Adrenal gland (tissue), 12 donors: ENCODE data around the gene MISP3. TPM values are rescaled to one million over a fixed set of nuclear protein-coding genes. Genes with fewer than 3 reads are reported as not detected.

Source experiments
- DNase-seq, 7 donors: peaks; one replicate each; pipeline ENCODE4 v3.0.0-alpha.2; 2019 to 2020
- H3K27ac ChIP-seq, 5 donors: fragments of 200-600 bp; sonication (generic) in 4 of 5; 1 replicate in 3 of 5; 2 replicates in 2 of 5; pipeline versions ENCODE4 v1.5.1 to v1.8.0; 2016 to 2020; ENCODE audit warnings: mild to moderate bottlenecking in 1 of 5
- H3K27me3 ChIP-seq: fragments of 200-600 bp; 2 replicates; pipeline ENCODE4 v1.8.0; 2021
- H3K36me3 ChIP-seq, 2 donors: fragments of 200-600 bp; replicated peaks in 1 of 2; 1 replicate in 1 of 2; 2 replicates in 1 of 2; pipeline versions ENCODE4 v1.5.1 to v1.8.0; 2018 to 2022
- H3K4me1 ChIP-seq, 2 donors: fragments of 200-600 bp; replicated peaks in 1 of 2; 1 replicate in 1 of 2; 2 replicates in 1 of 2; pipeline versions ENCODE4 v1.5.1 to v1.8.0; 2018 to 2021
- H3K4me3 ChIP-seq, 4 donors: fragments of 200-600 bp; sonication (generic) in 3 of 4; one replicate each; pipeline ENCODE4 v1.5.1; 2016 to 2018
- H3K9me3 ChIP-seq, 3 donors: fragments of 200-600 bp; sonication (generic) in 1 of 3; replicated peaks in 1 of 3; 1 replicate in 2 of 3; 2 replicates in 1 of 3; pipeline versions ENCODE4 v1.5.1 to v1.8.0; 2016 to 2021
- POLR2A ChIP-seq, 2 donors: fragments of 450-650 bp; IDR thresholded peaks; one replicate each; pipeline ENCODE4 v1.6.1; 2017; ENCODE audit warnings: antibody characterized with exemption in 2 of 2, mild to moderate bottlenecking in 2 of 2, moderate library complexity in 1 of 2
- WGBS, 4 donors: extraction: QIAGEN DNeasy Blood & Tissue Kit in 2 of 4; methylation state at CpG; one replicate each; pipeline versions ENCODE4 v1.1.5 to v1.1.7; 2013 to 2017; 5-methylcytosine and 5-hydroxymethylcytosine counted together
- intact Hi-C, 2 donors: fragments of 100-400 bp; cut with DNase I; formaldehyde crosslinking; loops; one replicate each; pipeline versions ENCODE4 v1.14.1 to v1.15.0; 2022 to 2023
- polyA plus RNA-seq, 3 donors: library from polyadenylated mRNA; stranded (reverse); fragments of 200-250 nt in 2 of 3; fragments of 350-450 nt in 1 of 3; fragmentation: Illumina TruSeq in 1 of 3; extraction: RNeasy Lipid Tissue Mini Kit (QIAGEN cat#74804) in 1 of 3; gene quantifications; one replicate each; pipeline ENCODE4 v1.2.3, GENCODE V29; 2013 to 2014
- total RNA-seq, 9 donors: library from RNA; depleted of rRNA in 4 of 9; stranded (reverse); fragments of >200 nt in 4 of 9; fragments of 120-200 nt in 1 of 9; fragmentation: NEBNext Ultra II Directional in 1 of 9; extraction: Animal tissue kit (Norgen Biotek cat#: 25700) in 1 of 9; gene quantifications; one replicate each; pipeline versions ENCODE4 v1.1.0 to v1.2.4, GENCODE V29; 2013 to 2023
- TF ChIP-seq, protein P1 (sequence below), 6 experiments: fragments of 450-650 bp in 4 of 6; fragments of 200-600 bp in 2 of 6; sonication (generic) in 1 of 6; IDR thresholded peaks; 1 replicate in 5 of 6; 2 replicates in 1 of 6; pipeline versions ENCODE4 v1.5.1 to v1.8.0; 2016 to 2021; ENCODE audit warnings: antibody characterized with exemption in 6 of 6, mild to moderate bottlenecking in 2 of 6, moderate library complexity in 1 of 6
- donor health status: healthy with polysubstance abuse.
- donor health status: Bipolar disorder and iron deficiency.
- donor health status: DM: yes; HTN: yes; CAD: no.
- donor health status: DM: no; HTN: no; CAD: no.
- donor health status: DM: no; HTN: no; CAD: no.
- donor health status: DM: yes; HTN: yes; CAD: no.

The MISP3 gene
- total and polyA plus RNA-seq, 12 donors: 0.78 to 87.9 (median 3.2) TPM

DNA sequence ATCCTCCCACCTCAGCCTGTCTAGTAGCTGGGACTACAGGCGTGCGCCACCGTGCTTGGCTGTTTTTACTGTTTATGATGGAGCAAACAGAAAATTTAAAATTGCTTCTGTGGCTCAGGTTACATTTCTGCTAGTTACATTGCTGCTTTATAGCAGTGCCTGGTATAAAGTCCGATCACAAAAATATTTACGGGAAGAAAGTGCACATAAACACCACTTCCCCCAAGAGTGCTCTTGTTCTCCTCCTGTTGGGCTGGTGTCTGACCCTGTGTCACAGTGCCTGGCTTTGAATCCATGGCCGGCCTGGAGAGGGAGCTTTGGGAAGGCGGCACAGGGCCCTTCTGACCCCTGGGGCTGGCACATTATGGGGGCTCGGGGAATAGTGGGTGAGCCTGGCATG lies 33.1 kb downstream of the MISP3 start:
- intact Hi-C loops: no loop called here
- WGBS, 4 donors: 81 to 86% (median 82%) methylated on average over 8 of the region's 8 CpGs
- Histone ChIP-seq H3K27me3 (no peaks in the 10 kb centered on the region), H3K4me3 (no peak overlapping the region), H3K36me3 (peaks cover 0 to 60% of the 10 kb centered on the region in 2 donors), H3K4me1 (peaks cover 18 to 40% of the 10 kb centered on the region in 2 donors), H3K9me3 (no peaks in the 10 kb centered on the region), H3K27ac (no peak overlapping the region)
- TF ChIP-seq, protein P1, sequence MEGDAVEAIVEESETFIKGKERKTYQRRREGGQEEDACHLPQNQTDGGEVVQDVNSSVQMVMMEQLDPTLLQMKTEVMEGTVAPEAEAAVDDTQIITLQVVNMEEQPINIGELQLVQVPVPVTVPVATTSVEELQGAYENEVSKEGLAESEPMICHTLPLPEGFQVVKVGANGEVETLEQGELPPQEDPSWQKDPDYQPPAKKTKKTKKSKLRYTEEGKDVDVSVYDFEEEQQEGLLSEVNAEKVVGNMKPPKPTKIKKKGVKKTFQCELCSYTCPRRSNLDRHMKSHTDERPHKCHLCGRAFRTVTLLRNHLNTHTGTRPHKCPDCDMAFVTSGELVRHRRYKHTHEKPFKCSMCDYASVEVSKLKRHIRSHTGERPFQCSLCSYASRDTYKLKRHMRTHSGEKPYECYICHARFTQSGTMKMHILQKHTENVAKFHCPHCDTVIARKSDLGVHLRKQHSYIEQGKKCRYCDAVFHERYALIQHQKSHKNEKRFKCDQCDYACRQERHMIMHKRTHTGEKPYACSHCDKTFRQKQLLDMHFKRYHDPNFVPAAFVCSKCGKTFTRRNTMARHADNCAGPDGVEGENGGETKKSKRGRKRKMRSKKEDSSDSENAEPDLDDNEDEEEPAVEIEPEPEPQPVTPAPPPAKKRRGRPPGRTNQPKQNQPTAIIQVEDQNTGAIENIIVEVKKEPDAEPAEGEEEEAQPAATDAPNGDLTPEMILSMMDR (IDR thresholded peaks at IDR 0.05): no peak
- no peak for TF ChIP-seq POLR2A (IDR thresholded peaks at IDR 0.05)
- DNase-seq: no peak

GRCh38 chr19:14106840-14107239 lies 34.3 kb downstream of the MISP3 start:
- DNase-seq: no peak
- 71 to 80% (median 76%) methylated on average over 11 to 16 of the region's 16 CpGs; no CpG with 5 or more reads in 1 of the 4 donors for WGBS, 4 donors
- Histone ChIP-seq H3K9me3 (no peaks in the 10 kb centered on the region), H3K4me3 (no peak overlapping the region), H3K36me3 (peaks cover 0 to 48% of the 10 kb centered on the region in 2 donors), H3K27ac (peak overlapping the region in 3 of 5 donors; percentile 74 to 88 (median 84)), H3K27me3 (no peaks in the 10 kb centered on the region), H3K4me1 (peaks cover 20 to 51% of the 10 kb centered on the region in 2 donors)
- intact Hi-C loops: no loop called here
- TF ChIP-seq POLR2A (IDR thresholded peaks at IDR 0.05): no peak
- TF ChIP-seq, protein P1 (IDR thresholded peaks at IDR 0.05): peak in 1 of 6 experiments; percentile 6

DNA sequence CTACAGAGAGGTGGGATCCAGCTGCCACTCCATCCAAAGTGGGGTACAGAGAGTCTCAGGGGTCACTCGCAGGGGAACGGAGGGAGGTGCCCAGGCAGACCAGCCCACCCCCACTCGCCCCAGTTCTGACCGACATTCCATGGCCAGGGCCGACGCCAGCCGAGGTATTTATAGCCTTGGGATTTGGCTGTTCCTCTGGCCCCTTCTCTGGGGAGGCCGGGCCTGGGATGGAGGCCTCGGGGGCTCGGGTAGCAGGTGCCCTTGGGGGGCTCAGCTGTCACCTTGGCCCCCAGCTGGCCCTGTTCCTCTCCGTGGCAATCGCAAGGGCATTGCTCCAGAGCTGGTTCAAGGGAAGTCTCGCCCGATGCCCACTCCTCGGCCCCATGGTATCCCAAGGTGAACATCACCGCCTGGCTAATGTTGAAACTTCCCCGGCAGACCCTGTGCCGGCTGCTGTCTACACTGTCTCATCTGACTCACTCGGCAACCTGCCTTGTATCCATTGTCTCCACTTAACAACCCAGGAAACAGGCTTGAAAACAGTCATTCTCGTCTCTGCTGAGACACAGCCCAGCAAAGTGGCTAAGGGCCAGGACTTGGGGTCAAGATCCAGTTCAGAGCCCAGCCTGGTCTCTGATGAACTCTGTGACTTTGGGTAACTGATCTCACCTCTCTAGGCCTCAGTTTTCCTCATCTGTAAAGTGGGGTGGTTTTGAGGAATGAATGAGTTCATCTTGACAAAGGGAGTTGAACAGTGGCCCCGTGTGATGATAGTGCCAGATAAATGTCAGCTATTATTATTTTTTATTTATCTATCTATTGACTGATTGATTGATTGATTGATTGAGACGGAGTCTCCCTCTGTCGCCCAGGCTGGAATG lies 35.2 kb downstream of the MISP3 start:
- Histone ChIP-seq H3K9me3 (no peaks in the 10 kb centered on the region), H3K27me3 (no peaks in the 10 kb centered on the region), H3K4me3 (no peak overlapping the region), H3K36me3 (peaks cover 0 to 38% of the 10 kb centered on the region in 2 donors), H3K27ac (peak overlapping the region; percentile 4 to 88 (median 74)), H3K4me1 (peaks cover 24 to 51% of the 10 kb centered on the region in 2 donors)
- no peak for TF ChIP-seq POLR2A (IDR thresholded peaks at IDR 0.05)
- TF ChIP-seq, protein P1 (IDR thresholded peaks at IDR 0.05): no peak
- intact Hi-C loops: no loop called here
- 38 to 52% (median 39%) methylated on average over 14 to 23 of the region's 23 CpGs for WGBS, 4 donors
- DNase-seq: peak; percentile 64 to 90 (median 87)

- Histone ChIP-seq H3K9me3 (no peaks in the 10 kb centered on the region), H3K27ac (peak overlapping the region in 2 of 5 donors; percentile 53 to 90), H3K27me3 (no peaks in the 10 kb centered on the region), H3K36me3 (peaks cover 0 to 17% of the 10 kb centered on the region in 2 donors), H3K4me3 (no peak overlapping the region), H3K4me1 (peaks cover 42 to 71% of the 10 kb centered on the region in 2 donors)
- WGBS, 4 donors: 53 to 74% (median 57%) methylated on average over 2 of the region's 2 CpGs
- DNase-seq: no peak
- intact Hi-C loops: no loop called here
- TF ChIP-seq POLR2A (IDR thresholded peaks at IDR 0.05): no peak
- TF ChIP-seq, protein P1 (IDR thresholded peaks at IDR 0.05): no peak
These were observed 38.1 kb downstream of the MISP3 start for GRCh38 chr19:14110650-14111049.
